Breast epithelium (tissue), 4 donors: Measurements from ENCODE around the gene ERC1. TPM values are rescaled to one million over a fixed set of nuclear protein-coding genes. Genes with fewer than 3 reads are reported as not detected.

Experiments used
- DNase-seq, 2 donors: peaks; one replicate each; pipeline ENCODE4 v3.0.0-alpha.2; 2019; ENCODE audit warnings: low spot score in 2 of 2
- H3K27ac ChIP-seq, 2 donors: fragments of 200-600 bp; sonication (generic) in 1 of 2; one replicate each; pipeline ENCODE4 v1.5.1; 2016 to 2019; ENCODE audit warnings: mild to moderate bottlenecking in 1 of 2
- H3K27me3 ChIP-seq, 2 donors: fragments of 200-600 bp; sonication (generic) in 1 of 2; one replicate each; pipeline versions ENCODE4 v1.5.1 to v1.6.0; 2017 to 2019; ENCODE audit warnings: control low read depth in 1 of 2, mild to moderate bottlenecking in 1 of 2
- H3K36me3 ChIP-seq: fragments of 200-600 bp; one replicate; pipeline ENCODE4 v1.5.1; 2019
- H3K4me1 ChIP-seq, 2 donors: fragments of 200-600 bp; sonication (generic); one replicate each; pipeline ENCODE4 v1.5.1; 2016 to 2019; ENCODE audit warnings: control low read depth in 1 of 2
- H3K4me3 ChIP-seq, 3 donors: fragments of 200-600 bp; sonication (generic); 1 replicate in 2 of 3; 2 replicates in 1 of 3; pipeline ENCODE4 v1.5.1; 2016 to 2019; ENCODE audit warnings: mild to moderate bottlenecking in 3 of 3, moderate library complexity in 2 of 3
- H3K9me3 ChIP-seq, 2 donors: fragments of 200-600 bp; sonication (generic) in 1 of 2; one replicate each; pipeline ENCODE4 v1.5.1; 2016 to 2019; ENCODE audit warnings: control low read depth in 1 of 2
- CTCF ChIP-seq, 3 donors: fragments of 450-650 bp; IDR thresholded peaks; one replicate each; pipeline ENCODE4 v1.5.1; 2016 to 2017; ENCODE audit warnings: antibody characterized with exemption in 3 of 3, mild to moderate bottlenecking in 3 of 3, moderate library complexity in 3 of 3
- POLR2A ChIP-seq: fragments of 450-650 bp; IDR thresholded peaks from one replicate; pipeline ENCODE4 v1.6.1; 2016; ENCODE audit warnings: antibody characterized with exemption, mild to moderate bottlenecking, moderate library complexity
- POLR2AphosphoS5 ChIP-seq, 3 donors: sonication (generic); formaldehyde crosslinking; IDR thresholded peaks; one replicate each; pipeline ENCODE4 v1.6.1; 2017; ENCODE audit warnings: antibody characterized with exemption in 3 of 3
- intact Hi-C: fragments of 100-400 bp; cut with DNase I; formaldehyde crosslinking; loops from one replicate; pipeline ENCODE4 v1.15.1; 2023; ENCODE audit warnings: low total_unique reads
- total RNA-seq, 3 donors: library from RNA; depleted of rRNA; stranded (reverse); fragments of >200 nt; gene quantifications; one replicate each; pipeline ENCODE4 v1.1.0, GENCODE V29; 2016

Gene ERC1
- total RNA-seq, 3 donors from 2014 or later, result 47.4 to 63.4 (median 52.8) TPM

DNA sequence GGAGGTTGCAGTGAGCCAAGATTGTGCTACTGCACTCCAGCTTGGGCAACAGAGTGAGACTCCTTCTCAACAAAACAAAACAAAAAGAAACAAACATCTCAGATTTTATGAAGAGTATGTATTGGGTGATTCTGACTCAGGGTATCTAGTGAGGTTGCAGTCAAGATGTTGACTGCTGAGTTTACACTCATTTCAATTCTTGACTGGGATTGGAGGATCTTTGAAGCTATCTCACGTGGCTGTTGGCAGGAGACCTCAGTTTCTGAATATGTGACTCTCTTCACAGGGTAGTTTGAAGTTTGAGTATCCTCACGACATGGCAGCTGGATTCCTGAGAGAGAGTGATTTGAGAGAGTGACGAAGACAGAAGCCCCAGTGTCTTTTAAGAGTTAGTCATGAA lies 29.4 kb downstream of the ERC1 start:
- Histone ChIP-seq H3K27me3 (no peaks in the 10 kb centered on the region), H3K4me3 (no peak overlapping the region), H3K4me1 (no peaks in the 10 kb centered on the region), H3K9me3 (no peaks in the 10 kb centered on the region), H3K27ac (no peak overlapping the region), H3K36me3 (no peaks in the 10 kb centered on the region)
- DNase-seq, result no peak
- intact Hi-C loops, result no loop called here
- no peak for TF ChIP-seq POLR2AphosphoS5 (IDR thresholded peaks at IDR 0.05)
- no peak for TF ChIP-seq CTCF (IDR thresholded peaks at IDR 0.05)

DNA sequence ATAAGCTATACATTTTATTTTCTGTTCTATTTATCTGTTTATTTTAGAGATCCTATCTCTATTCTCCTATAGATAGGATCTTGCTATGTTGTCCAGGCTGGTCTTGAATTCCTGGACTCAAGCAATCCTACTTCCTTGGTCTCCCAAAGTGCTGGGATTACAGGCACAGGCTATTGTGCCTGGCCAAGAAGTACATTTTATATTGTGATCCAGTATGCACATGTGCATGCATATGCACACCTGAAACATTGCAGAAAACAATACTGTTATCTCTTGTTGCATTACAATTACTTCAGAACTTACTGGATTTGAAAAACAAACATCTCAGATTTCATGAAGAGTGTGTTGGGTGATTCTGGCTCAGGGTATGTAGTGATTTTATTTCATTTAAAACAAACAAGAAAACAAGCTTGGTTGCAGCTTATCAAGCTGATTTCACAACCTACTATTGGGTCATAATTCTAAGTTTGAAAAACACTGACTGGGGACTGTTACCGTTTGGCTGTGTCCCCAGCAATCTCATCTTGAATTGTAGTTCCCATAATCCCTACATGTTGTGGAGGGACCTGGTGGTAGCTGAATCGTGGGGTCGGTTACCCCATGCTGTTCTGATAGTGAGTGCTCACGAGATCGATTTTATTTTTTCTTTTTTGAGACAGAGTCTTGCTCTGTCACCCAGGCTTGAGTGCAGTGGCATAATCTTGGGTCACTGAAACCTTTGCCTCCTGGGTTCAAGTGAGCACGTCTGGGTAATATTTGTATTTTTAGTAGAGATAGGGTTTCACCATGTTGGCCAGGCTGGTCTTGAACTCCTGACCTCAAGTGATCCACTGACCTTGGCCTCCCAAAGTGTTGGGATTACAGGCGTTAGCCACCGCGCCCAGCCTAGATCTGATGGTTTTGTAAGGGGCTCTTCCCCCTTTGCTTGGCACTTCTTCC lies 31.3 kb downstream of the ERC1 start:
- TF ChIP-seq POLR2A, result no peak
- TF ChIP-seq POLR2AphosphoS5 (IDR thresholded peaks at IDR 0.05), result no peak
- TF ChIP-seq CTCF (IDR thresholded peaks at IDR 0.05), result no peak
- H3K36me3 ChIP-seq, result no peaks in the 10 kb centered on the region

GRCh38 chr12:1030779-1031178 lies 39.8 kb downstream of the ERC1 start:
- intact Hi-C loops, result no loop called here
- no peaks in the 10 kb centered on the region for H3K27me3 ChIP-seq
- no peaks in the 10 kb centered on the region for H3K4me1 ChIP-seq
- no peaks in the 10 kb centered on the region for H3K9me3 ChIP-seq
- no peak overlapping the region for H3K27ac ChIP-seq
- DNase-seq, result no peak
- H3K4me3 ChIP-seq, result no peak overlapping the region
- TF ChIP-seq CTCF (IDR thresholded peaks at IDR 0.05) (no peak), POLR2A (no peak), POLR2AphosphoS5 (IDR thresholded peaks at IDR 0.05) (no peak)
- no peaks in the 10 kb centered on the region for H3K36me3 ChIP-seq

More for the DNA sequence above, 31.3 kb downstream of the ERC1 start:
- no peak overlapping the region for H3K27ac ChIP-seq
- H3K4me1 ChIP-seq, result no peaks in the 10 kb centered on the region
- H3K9me3 ChIP-seq, result no peaks in the 10 kb centered on the region
- intact Hi-C loops, result no loop called here
- H3K4me3 ChIP-seq, result no peak overlapping the region
- DNase-seq, result no peak
- H3K27me3 ChIP-seq, result no peaks in the 10 kb centered on the region

- DNase-seq, result no peak
- H3K9me3 ChIP-seq, result no peaks in the 10 kb centered on the region
- no peak for TF ChIP-seq CTCF (IDR thresholded peaks at IDR 0.05)
- TF ChIP-seq POLR2A, result no peak
- H3K4me1 ChIP-seq, result no peaks in the 10 kb centered on the region
- H3K27me3 ChIP-seq, result no peaks in the 10 kb centered on the region
- no peak overlapping the region for H3K4me3 ChIP-seq
- no peak overlapping the region for H3K27ac ChIP-seq
- no peaks in the 10 kb centered on the region for H3K36me3 ChIP-seq
- intact Hi-C loops, result no loop called here
Measured at GRCh38 chr12:1034243-1034642, 43.2 kb downstream of the ERC1 start.

DNA sequence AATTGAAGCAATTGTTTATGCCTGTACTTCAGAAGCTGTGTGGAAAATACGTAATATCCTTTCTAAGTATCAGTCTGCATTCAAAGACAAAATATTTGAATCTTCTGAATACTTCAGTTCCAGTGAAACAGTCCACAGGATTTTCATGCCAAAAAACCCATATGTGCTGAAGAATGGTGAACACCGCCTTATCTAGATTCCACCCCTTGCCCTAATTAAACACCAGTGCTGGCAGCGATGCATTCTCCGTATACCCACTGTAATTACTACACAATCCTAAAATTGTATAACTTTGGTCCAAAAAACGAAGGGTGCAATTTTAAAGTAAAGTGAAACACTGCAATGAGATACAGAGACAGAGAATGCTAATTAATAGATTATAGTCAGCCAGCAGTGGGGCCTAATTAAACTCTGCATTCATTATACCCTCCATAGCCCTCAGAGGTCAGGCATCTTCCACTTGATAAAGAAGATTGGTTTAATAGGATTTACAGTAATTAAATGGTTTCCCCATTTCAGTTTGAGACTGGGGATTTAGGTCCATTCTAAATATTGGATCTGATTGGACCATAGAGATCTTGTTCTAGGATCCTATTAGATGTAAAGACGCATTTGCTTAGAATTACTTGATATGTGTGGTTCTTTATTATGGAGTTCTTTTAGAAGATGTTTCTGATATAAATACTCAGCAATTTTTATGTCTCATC lies 43.9 kb downstream of the ERC1 start:
- Histone ChIP-seq H3K36me3 (no peaks in the 10 kb centered on the region), H3K4me3 (no peak overlapping the region), H3K9me3 (no peaks in the 10 kb centered on the region), H3K27me3 (no peaks in the 10 kb centered on the region), H3K4me1 (no peaks in the 10 kb centered on the region), H3K27ac (no peak overlapping the region)
- intact Hi-C loops, result no loop called here
- DNase-seq, result no peak
- TF ChIP-seq POLR2AphosphoS5 (IDR thresholded peaks at IDR 0.05) (no peak), POLR2A (no peak), CTCF (IDR thresholded peaks at IDR 0.05) (no peak)
